HG03354 (cell line): Measurements from ENCODE around the gene GRIK3.

Source experiments
- ATAC-seq: cut with Tn5 transposase; IDR thresholded peaks from one replicate; pipeline ENCODE4 v1.9.1; 2021; ENCODE audit warnings: mild to moderate bottlenecking; ENCODE audit not compliant: unreplicated experiment, poor library complexity, severe bottlenecking

Gene GRIK3

DNA sequence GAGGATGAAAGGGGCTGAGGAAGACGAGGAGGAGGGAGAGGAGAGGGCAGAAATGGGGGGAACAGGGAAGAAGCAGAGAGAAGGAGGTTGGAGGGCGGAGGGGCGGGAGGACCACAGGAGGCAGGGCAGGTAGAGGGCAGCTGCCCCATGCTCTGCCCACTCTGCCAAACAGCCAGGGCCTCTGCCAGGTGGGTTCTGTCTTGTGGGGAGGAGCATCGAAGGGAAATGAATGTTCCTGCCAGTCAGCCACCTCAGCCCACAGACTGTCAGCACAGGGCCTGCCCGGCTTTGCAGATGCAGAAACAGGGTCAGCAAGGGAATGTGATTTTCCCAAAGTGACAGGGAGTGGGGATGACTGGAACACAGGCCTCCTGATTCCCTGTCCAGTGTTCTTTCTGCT, 82.6 kb downstream of the GRIK3 start:
- no peak for ATAC-seq

DNA sequence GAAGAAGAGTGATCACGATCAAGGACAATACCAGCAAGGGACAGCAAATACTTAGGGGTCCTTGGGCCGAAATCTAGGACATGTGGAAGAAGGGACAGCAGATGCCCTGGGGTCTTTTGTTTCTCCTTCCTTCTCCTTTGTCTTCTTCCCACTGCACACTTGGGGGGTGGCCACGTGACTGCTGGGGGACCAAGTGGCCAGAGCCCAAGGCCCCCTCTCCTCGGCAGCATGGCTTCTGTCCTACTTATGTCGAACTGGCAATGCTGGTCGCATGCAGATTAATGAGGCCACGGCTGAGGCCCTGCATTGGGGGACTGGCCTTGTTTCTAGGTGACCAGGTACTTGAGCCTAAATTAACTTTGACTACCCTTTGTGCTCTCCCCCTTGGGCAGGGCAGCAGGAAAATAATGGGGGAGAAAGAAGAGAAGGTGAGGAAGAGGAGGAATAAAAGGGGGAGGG, 83.0 kb downstream of the GRIK3 start:
- no peak for ATAC-seq

DNA sequence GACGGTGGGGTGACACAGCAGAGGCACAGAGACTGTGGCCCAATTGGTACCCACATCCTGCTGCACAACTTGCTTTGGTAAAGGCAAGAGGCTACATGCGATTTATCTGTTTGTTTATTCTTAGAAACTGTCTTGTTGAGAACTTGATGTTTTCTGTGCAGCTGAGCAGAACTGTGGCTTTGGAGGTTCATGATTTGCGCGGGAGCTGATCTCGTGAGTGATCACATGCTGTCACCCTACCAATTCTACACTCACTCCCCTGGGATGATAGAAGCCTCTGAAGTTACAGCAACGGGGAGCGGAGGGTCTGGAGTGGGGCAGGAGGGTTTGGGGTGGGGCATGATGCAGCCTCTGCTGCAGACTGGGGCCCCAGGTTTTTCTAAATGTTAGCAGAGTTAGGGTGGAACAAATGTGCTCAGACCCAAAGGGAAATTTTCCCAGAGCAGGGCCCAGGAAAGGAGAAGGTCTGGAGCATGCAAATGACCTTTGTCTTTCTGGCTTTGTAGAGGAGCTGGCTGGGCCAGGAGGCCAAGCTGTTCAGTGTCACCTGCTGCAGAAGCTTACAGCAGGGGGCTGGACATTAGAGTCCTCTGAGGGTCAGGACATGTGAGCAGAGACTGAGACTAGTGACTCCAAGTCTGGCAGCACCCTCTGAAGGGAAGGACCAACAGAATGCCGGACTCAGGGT, 83.6 kb downstream of the GRIK3 start:
- no peak for ATAC-seq

DNA sequence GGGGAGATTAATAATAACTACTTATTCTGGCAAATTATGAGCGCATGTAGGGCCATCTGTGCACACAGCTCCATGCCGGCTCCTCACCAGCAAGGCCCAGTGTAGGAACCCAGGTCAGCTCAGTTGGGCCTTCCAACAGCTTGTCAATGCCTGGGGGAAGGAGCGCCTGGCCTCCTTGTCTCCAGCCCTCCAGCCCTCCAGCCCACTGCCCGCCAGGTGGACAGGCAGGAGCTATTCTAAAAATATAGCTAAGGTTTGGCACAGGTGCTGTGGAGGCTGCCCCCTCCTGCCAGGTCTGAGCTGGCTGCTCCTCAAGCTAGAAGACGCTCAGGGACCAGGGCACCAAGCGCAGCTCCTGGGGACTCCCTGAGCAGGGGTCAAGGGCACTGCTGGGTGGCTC, 85.7 kb downstream of the GRIK3 start:
- no peak for ATAC-seq

DNA sequence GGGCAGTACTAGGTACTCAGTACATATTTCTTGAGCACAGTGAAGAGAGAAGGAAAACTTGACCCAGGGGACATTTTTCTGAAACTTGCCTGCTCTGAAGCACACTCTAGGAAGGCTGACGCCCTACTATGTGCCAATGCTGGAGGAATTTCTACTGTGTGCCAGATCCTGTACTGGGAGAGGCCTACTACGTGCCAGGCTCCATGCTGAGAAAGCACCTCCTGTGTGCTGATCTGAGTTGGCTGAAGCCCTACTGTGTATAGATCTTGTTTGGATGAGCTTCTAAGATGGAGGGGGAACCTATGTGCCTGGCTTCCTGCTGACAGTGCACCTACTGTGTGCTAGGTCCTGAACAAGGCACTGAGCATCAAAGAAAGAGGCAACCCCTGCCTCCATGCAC, 86.2 kb downstream of the GRIK3 start:
- no peak for ATAC-seq

DNA sequence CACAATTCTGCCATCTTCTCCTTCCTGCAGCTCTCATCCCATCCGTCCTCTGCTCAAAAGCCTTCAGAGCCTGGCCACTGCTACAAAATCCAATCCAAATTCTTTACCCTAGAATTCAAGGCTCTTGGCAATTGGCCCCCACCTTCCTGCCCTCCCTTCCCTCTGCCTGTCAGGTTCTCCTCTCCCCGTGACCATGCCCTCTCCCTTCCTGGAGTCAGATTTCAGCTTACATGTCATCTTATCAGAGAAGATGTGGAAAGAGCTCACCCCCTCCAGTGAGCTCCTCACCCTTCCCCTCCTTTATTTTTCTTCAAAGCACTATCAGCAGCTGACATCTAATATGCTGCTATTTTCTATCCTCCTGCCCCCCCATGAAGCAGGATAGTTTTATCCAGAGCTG, 86.9 kb downstream of the GRIK3 start:
- ATAC-seq, result no peak

DNA sequence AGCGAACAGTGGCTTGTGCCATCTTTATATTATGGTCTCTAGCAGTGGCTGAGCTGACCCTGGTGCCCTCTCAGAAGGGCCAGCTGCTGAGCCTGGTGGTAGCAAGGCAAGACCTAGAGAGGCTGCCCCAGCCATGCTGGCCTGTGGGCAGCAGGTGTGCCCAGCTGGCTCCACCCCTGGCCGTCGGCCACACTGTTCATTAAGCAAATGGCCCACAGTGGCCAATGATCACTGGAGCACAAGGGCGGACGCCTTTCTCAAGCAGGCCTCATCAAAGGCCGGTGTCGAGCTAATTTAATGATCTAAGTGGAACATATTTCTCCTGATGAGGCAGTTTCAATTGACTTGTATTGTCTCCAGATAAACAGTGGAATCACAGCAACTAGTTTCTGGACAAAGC, 89.4 kb downstream of the GRIK3 start:
- no peak for ATAC-seq

DNA sequence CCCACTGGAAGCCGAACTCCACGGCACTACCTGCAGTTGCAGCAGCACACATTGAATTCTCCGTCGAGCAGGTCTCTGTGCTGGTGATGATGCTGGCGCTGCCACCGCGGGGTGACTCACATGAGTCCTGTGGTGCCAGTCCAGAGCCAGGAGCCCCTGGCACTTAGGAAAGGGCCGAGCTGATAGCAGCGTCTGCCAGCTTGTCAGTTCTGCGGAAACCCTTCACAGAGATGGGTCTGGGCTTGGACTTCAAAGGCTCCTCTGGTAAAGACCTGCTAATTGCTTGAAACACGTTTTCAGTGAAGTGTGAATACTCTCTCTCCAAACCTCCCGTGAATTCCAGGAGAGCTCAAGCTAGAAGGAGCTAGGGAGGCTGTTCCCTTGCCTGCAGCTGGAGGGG, 92.2 kb downstream of the GRIK3 start:
- ATAC-seq, result no peak

DNA sequence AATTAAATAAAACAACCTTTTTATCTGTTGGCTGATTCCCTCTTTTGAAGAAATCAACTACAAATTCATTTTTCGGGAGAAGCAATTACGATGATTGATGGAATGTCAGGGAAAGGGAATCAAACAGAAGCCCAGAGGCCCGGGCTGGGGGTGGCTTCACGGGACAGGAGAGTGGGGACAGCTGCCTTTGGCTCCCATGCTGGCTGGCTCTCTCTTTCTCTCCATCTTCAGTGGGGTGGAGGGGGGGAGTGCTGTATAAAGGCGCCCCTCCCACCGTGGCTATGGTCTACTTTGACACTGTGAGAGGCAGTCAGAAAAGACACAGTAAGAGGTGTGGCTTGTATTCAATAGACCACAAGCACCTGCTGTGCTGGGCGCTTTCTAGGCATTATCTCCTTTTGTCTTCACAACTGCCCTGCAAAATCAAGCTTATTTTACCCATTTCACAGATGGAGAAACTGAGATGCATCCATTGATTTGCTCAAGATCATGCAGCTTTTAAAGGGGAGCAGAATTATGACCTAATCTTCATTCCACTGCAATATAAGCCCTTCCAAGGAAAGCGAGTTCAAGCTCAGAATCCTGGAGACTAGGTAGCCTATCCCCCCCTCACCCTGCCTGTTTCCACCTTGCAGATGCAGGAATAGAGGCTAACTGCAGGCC, 92.9 kb downstream of the GRIK3 start:
- ATAC-seq, result no peak

DNA sequence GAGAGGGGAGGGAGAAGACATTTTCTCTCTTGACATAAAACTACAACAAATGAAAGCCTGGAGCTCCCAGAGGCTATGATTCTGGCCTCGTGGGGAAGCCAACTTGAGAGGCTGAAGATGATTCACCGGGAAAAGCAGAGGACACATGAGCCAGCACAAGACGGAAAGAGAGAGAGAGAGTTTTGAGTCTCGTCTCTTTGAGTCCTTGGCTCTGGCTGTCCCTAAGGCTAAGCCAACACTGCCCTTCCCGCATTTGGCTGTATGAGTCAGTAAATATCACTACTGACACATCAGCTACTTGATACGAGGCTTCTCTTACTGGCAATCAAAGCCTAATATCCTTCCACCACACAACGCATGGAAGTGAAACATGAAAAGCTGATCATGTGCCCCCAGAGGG, 95.5 kb downstream of the GRIK3 start:
- no peak for ATAC-seq

DNA sequence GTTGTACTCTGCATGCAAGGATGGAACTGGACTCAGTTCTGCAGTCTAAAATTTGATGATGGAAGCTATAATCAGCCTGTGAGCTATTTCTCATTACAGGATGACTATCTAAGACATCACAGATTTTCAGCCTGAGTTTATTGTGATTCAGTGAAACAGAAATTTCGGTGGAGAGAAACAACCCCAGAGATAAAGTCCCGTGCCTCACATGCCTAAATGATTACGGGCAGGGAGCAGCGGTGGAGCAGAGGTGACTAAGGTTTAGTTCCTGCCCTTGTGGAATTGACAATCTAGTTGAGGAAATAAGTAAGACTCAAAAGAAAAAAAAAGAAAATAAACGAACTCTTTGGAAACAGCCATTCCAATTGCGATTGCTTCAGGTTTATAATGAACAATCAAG, 96.9 kb downstream of the GRIK3 start:
- ATAC-seq, result no peak

DNA sequence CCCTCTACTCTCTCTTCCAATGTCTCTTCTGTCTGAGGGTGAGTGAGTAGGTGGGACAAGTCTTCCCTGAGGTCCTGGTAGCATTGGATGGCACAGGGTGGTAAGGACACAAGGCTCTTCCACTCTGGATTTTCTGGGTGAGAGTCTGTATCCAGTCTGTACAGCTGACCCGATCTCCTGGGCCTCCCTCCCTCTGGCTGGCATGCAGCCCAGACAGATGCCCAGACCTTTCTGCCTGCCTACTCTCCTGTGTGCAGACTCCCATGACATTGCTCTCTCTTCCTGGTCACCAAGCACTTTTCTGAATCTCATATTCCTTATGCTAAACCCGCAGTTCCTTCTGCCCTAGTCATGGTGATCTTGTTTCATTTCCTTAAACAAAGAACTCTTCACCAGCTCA, 100.3 kb downstream of the GRIK3 start:
- ATAC-seq, result no peak

DNA sequence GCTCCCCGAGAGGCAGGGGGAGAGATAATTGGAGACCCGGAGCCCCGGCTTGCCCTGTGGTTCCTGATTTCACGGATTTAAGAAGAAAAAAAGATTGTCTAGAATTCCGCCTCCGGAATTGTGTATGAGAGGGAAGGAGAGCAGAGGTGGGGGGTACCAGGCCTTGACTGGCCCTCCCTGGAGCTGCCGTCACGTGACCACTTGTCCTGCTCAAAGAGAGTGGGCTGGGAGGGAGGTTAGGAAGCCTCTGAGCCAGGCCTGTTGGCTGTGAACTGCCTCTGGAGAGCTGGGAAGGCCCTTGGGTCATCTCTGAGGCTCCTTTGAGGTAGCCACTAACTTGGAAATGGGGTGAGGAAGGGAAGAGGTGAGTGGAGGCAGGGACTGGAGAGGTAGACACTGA, 106.5 kb downstream of the GRIK3 start:
- no peak for ATAC-seq

DNA sequence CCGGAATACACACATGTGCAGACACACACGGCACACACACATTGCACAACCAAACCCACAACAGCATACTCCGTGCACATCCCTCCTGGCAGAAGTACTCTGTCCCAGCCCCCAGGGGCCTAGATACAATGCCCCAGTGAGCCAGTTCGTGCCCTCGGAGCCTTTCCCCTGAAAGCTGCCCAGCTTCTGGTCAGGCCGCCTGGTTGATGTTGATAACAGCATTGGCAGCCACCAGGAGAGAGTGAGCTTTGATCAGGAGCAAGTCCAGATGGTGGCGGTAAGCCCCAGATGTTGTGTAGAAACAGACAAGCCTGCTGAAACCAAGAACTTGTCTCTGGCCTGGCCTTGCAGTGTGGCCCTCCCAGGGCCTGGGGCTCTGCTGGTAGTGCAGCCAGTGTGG, 109.1 kb downstream of the GRIK3 start:
- ATAC-seq, result no peak

DNA sequence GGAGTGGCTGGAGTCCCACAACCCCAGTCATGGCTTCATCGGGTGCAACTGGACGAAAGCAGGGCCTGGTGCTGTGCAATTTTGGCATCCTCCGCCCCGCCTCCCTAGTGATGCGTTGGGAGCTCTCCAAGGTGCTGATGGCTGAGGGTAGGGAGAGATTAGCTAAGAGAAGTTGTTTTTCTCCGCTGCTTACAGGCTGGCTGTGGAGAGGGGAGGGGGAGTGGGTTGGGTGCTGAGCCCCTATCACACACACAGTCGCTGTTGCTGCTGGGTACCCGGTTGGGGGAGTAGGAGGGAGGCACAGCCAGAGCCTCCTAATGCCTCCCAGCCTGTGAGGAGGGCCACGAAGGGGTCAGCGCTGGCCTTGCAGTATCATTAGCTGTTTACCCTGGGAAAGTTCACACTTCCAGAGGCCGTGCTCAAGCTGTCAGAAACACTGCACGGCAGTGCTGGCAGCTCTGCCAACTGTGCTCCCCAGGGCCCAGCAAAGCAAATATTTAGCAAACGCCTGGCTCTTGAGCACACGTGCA, 110.0 kb downstream of the GRIK3 start:
- ATAC-seq, result no peak

DNA sequence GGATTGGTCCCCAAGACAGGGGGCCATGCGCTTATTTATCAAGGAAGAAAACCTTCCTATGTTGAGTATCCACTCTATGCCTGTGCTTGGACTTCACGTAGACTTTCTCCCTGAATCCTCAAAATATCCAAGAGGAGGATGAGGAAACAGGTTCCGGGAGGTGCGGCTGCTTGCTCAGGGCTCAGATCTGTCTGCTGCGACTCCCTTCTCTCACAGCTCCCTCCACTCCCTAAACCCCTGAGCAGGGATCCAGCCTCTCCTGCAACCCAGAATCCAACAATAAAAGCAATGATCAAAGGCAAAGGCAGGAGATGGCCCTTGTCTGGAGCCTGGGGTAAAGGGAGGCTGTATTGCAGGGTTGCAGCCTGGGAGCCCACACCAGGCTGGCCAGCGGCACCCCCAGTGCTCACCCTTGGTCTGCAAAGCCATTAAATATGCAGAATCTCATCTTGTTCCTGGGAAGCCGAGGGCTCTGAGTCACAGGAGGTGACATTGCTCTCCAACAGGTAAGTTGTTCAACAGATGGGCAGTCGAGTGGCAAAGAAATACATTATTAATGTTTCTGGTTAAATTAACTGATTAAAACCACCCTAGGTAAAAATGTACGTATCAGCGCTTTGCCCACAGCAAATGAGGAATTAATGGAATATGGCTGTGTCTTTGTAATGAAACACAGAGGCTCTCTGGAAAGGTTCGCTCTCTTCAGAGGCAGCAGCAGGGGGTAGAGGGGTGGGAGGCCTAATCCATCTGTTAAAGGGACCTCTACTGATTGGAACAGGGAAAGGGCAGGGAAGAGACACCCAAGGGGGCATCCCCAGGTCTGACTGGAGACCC, 111.5 kb downstream of the GRIK3 start:
- no peak for ATAC-seq

DNA sequence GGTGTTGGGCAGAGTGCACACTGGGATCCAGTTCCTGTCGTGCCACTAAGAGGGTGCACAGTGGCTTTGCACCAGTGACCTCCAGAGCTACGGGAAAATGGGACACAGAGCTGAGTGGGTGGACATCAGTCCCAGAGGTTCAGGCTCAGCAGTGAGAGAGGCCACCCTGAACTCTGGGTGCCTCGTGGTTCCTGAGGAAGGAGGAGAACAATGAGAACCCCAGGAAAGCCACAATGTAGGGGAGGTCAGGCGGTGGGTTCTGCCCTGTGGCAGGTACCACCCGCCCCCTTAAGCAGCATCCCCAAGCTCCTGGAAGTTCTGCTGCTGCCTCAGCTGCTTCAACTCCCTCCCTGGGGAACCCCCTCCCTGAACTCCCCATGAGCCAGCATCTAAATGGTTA, 112.2 kb downstream of the GRIK3 start:
- no peak for ATAC-seq

DNA sequence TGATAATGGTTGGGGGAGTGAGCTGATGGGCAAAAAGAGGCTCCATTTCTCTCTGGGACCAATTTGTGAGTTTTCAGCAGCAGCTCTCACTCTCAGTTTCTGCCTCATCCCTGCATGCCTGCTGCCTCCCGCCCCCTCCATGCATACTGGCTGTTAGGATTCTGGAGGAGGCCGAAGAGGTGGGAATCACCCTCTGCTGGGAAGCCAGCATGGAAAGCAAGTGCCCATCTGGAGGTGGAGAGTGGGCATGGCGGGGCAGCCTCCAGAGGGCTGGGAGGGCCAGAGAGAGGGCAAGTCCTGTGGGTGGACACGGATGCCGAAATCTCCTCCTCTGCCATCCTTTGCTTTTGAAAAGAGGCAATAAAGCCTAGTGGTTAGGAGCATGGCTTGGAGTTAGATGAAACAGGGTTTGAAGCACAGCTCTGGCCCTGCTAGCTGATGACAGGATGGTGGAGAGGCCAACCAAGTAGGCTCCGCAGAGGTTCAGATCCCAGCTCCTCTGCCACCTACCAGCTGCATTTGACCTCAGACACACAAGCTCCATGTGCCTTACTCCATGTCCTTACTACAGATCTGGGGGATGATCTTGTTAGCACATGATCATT, 113.4 kb downstream of the GRIK3 start:
- no peak for ATAC-seq

DNA sequence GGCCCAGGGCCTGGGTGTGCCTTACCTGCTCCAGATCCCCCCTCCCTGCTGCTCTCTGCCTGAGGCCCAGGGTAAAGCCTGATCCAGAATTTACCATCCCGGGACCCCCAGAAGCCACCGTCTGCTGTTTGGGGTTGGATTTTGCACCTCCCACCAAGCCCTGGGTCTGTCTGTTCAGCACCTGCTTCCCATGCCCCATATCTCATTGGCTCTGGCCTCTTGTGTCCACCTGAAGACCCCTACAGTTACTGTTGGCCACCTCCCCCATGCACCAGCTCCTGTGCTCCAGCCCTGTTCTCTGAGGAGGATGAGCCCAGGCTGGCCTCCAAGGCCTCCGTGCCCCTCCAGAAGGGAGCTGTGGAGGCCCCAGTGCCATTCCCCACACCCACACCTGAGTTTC, 113.9 kb downstream of the GRIK3 start:
- ATAC-seq, result no peak

DNA sequence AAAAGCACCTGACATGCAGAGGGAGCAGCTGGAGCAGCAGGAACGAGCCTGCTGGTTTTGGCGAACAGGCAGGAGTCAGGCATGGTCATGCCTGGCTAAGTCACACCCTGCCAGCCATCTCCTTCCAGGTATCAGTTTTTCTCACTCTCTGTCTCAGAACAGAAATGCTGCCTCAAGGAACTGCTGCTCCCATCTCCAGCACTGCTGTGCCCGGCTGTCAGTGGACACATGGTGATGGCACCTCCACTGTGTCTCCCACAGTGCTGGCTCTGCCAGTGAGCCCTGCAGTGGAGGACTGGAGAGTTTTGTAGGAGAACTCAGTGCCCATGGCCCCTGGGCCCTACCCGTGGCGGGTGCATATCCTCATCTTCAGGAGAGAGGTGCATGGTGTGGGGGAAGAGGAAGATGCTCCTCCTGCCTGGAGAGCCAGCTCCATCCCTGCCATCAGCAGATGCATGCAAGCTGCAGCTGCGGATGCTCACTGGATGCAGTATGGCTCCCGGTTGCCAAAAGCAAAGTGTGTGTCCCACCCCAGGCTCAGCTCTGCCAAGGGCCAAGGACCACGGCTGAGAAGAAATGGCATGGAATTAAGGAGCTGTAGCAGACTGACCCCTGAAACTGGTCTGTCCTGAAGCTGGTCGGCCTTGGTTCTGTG, 114.7 kb downstream of the GRIK3 start:
- ATAC-seq, result no peak
